ENCODE data around the gene HECTD4. TPM values are rescaled to one million over a fixed set of nuclear protein-coding genes. Genes with fewer than 3 reads are reported as not detected.

The HECTD4 gene
- total and polyA plus RNA-seq, 2 experiments from 2014 or later: 25.7 to 36.9 TPM

DNA sequence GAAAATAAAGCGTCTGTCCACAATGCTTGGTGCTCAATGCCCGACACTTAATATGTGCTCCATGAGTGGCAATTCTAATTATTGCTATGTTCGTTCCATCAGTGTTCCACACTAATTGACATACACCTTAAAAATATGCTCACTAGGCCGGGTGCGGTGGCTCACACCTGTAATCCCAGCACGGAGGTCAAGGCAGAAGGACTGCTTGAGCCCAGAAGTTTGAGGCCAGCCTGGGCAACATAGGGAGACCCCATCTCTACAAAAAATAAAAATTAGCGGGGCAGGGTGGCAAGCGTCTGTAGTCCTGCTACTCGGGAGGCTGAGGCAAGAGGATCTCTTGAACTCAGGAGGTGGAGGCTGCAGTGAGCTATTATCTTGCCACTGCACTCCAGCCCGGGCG, 635 bp upstream of the HECTD4 start:
- H3K79me2 ChIP-seq (replicated peaks; ENCODE audit: insufficient read depth): peaks cover 33% of the 10 kb centered on the region
- no peaks in the 10 kb centered on the region for H3K27me3 ChIP-seq (ENCODE audit: insufficient read depth)
- Mint-ChIP-seq H3K36me3 (ENCODE audit: low read depth) (no peaks in the 10 kb centered on the region; the same call in 2 of the 3 replicates), H3K9me3 (no peaks in the 10 kb centered on the region), H3K27me3 (ENCODE audit: insufficient read depth, low read depth, poor library complexity) (peaks cover 2% of the 10 kb centered on the region), H3K4me3 (peak overlapping the region; percentile 91), H3K27ac (no peak overlapping the region), H3K4me1 (peaks cover 20% of the 10 kb centered on the region)
- peaks cover 8% of the 10 kb centered on the region; the same call in 1 of the 2 replicates for H4K20me1 ChIP-seq (replicated peaks; ENCODE audit: insufficient read depth)
- peak overlapping the region; percentile 100 for H2AFZ ChIP-seq
- peak overlapping the region; percentile 92 for H3K4me3 ChIP-seq
- H3K4me1 ChIP-seq (ENCODE audit: insufficient read depth): peaks cover 6% of the 10 kb centered on the region; the same call in 1 of the 2 replicates
- H3K27ac ChIP-seq (ENCODE audit: low read depth): no peak overlapping the region
- H3K9me2 ChIP-seq (ENCODE audit: insufficient read depth): no peaks in the 10 kb centered on the region
- no peaks in the 10 kb centered on the region for H3K36me3 ChIP-seq (ENCODE audit: insufficient read depth)
- H3K4me2 ChIP-seq: peak overlapping the region; percentile 91
- DNase-seq (ENCODE audit: low spot score) (no peak), ATAC-seq (no peak)
- peaks cover 3% of the 10 kb centered on the region; the same call in 1 of the 2 replicates for H3F3A ChIP-seq (replicated peaks; ENCODE audit: low read depth)
- TF ChIP-seq POLR2AphosphoS5 (IDR thresholded peaks at IDR 0.05; ENCODE audit: low read depth): no peak
- TF ChIP-seq, protein P1, sequence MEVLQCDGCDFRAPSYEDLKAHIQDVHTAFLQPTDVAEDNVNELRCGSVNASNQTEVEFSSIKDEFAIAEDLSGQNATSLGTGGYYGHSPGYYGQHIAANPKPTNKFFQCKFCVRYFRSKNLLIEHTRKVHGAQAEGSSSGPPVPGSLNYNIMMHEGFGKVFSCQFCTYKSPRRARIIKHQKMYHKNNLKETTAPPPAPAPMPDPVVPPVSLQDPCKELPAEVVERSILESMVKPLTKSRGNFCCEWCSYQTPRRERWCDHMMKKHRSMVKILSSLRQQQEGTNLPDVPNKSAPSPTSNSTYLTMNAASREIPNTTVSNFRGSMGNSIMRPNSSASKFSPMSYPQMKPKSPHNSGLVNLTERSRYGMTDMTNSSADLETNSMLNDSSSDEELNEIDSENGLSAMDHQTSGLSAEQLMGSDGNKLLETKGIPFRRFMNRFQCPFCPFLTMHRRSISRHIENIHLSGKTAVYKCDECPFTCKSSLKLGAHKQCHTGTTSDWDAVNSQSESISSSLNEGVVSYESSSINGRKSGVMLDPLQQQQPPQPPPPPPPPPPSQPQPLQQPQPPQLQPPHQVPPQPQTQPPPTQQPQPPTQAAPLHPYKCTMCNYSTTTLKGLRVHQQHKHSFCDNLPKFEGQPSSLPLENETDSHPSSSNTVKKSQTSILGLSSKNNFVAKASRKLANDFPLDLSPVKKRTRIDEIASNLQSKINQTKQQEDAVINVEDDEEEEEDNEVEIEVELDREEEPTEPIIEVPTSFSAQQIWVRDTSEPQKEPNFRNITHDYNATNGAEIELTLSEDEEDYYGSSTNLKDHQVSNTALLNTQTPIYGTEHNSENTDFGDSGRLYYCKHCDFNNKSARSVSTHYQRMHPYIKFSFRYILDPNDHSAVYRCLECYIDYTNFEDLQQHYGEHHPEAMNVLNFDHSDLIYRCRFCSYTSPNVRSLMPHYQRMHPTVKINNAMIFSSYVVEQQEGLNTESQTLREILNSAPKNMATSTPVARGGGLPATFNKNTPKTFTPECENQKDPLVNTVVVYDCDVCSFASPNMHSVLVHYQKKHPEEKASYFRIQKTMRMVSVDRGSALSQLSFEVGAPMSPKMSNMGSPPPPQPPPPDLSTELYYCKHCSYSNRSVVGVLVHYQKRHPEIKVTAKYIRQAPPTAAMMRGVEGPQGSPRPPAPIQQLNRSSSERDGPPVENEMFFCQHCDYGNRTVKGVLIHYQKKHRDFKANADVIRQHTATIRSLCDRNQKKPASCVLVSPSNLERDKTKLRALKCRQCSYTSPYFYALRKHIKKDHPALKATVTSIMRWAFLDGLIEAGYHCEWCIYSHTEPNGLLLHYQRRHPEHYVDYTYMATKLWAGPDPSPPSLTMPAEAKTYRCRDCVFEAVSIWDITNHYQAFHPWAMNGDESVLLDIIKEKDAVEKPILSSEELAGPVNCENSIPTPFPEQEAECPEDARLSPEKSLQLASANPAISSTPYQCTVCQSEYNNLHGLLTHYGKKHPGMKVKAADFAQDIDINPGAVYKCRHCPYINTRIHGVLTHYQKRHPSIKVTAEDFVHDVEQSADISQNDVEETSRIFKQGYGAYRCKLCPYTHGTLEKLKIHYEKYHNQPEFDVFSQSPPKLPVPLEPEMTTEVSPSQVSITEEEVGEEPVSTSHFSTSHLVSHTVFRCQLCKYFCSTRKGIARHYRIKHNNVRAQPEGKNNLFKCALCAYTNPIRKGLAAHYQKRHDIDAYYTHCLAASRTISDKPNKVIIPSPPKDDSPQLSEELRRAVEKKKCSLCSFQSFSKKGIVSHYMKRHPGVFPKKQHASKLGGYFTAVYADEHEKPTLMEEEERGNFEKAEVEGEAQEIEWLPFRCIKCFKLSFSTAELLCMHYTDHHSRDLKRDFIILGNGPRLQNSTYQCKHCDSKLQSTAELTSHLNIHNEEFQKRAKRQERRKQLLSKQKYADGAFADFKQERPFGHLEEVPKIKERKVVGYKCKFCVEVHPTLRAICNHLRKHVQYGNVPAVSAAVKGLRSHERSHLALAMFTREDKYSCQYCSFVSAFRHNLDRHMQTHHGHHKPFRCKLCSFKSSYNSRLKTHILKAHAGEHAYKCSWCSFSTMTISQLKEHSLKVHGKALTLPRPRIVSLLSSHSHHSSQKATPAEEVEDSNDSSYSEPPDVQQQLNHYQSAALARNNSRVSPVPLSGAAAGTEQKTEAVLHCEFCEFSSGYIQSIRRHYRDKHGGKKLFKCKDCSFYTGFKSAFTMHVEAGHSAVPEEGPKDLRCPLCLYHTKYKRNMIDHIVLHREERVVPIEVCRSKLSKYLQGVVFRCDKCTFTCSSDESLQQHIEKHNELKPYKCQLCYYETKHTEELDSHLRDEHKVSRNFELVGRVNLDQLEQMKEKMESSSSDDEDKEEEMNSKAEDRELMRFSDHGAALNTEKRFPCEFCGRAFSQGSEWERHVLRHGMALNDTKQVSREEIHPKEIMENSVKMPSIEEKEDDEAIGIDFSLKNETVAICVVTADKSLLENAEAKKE (CRISPR knock-in tag; IDR thresholded peaks at IDR 0.05): no peak
- TF ChIP-seq EZH2 (IDR thresholded peaks at IDR 0.05; ENCODE audit: low read depth, unreplicated experiment): no peak
- no peak for TF ChIP-seq STAT1 (IDR thresholded peaks at IDR 0.05; ENCODE audit: unreplicated experiment)
- no peak for TF ChIP-seq ZNF114 (CRISPR knock-in tag; IDR thresholded peaks at IDR 0.05)
- TF ChIP-seq CREB1 (CRISPR knock-in tag; IDR thresholded peaks at IDR 0.05; ENCODE audit: low read depth): no peak
- no peak for TF ChIP-seq REST (IDR thresholded peaks at IDR 0.05; ENCODE audit: unreplicated experiment)
- no peak for TF ChIP-seq ZNF331 (CRISPR knock-in tag; IDR thresholded peaks at IDR 0.05; ENCODE audit: low read depth)
- TF ChIP-seq EZH2phosphoT487 (IDR thresholded peaks at IDR 0.05; ENCODE audit: unreplicated experiment): no peak
- TF ChIP-seq, protein P2, sequence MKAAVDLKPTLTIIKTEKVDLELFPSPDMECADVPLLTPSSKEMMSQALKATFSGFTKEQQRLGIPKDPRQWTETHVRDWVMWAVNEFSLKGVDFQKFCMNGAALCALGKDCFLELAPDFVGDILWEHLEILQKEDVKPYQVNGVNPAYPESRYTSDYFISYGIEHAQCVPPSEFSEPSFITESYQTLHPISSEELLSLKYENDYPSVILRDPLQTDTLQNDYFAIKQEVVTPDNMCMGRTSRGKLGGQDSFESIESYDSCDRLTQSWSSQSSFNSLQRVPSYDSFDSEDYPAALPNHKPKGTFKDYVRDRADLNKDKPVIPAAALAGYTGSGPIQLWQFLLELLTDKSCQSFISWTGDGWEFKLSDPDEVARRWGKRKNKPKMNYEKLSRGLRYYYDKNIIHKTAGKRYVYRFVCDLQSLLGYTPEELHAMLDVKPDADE (IDR thresholded peaks at IDR 0.05): no peak
- TF ChIP-seq, protein P3, sequence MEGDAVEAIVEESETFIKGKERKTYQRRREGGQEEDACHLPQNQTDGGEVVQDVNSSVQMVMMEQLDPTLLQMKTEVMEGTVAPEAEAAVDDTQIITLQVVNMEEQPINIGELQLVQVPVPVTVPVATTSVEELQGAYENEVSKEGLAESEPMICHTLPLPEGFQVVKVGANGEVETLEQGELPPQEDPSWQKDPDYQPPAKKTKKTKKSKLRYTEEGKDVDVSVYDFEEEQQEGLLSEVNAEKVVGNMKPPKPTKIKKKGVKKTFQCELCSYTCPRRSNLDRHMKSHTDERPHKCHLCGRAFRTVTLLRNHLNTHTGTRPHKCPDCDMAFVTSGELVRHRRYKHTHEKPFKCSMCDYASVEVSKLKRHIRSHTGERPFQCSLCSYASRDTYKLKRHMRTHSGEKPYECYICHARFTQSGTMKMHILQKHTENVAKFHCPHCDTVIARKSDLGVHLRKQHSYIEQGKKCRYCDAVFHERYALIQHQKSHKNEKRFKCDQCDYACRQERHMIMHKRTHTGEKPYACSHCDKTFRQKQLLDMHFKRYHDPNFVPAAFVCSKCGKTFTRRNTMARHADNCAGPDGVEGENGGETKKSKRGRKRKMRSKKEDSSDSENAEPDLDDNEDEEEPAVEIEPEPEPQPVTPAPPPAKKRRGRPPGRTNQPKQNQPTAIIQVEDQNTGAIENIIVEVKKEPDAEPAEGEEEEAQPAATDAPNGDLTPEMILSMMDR (conservative IDR thresholded peaks at IDR 0.05; ENCODE audit: low read depth in 2 of 2): no peak
- TF ChIP-seq JUNB (IDR thresholded peaks at IDR 0.05; ENCODE audit: unreplicated experiment): no peak
- TF ChIP-seq NANOG (IDR thresholded peaks at IDR 0.05; ENCODE audit: borderline replicate concordance): no peak

Measured in GM23338 (cell line).